HCT116 (cell line): ENCODE results near the gene TNN. TPM values are rescaled to one million over a fixed set of nuclear protein-coding genes. Genes with fewer than 3 reads are reported as not detected.

Experiments used
- ATAC-seq: fragments of 200-7000 bp; cut with Tn5 transposase; 2 replicates; pipeline ENCODE4 v1.9.1; 2020; ENCODE audit warnings: mild to moderate bottlenecking, moderate library complexity
- BruUV-seq: library from RNA; stranded (reverse); fragments of 400-500 nt; replicated peaks from 2 replicates; lab custom pipeline; 2021; lab: Mats Ljungman, UMichigan
- CTCF ChIA-PET: fragments of 300-600 bp; sonication (Branson Sonifier 250); formaldehyde crosslinking; loops from one replicate; lab custom pipeline; 2021; ENCODE audit warnings: antibody characterized with exemption; lab: Charles Lee
- POLR2A ChIA-PET: fragments of 300-600, 350-600 bp; sonication (Branson Sonifier 250); formaldehyde crosslinking; loops from one replicate; lab custom pipeline; 2021; ENCODE audit warnings: antibody characterized with exemption; lab: Charles Lee
- RAD21 ChIA-PET, 2 experiments: fragments of 300-600 bp; sonication (Branson Sonifier 250); formaldehyde crosslinking; loops; one replicate each; lab custom pipeline; 2023; ENCODE audit warnings: low total read pairs in 2 of 2; ENCODE audit not compliant: uncharacterized antibody in 2 of 2, unreplicated experiment in 2 of 2, low non-redundant PET in 1 of 2; lab: Charles Lee
- DNase-seq: peaks from one replicate; pipeline ENCODE4 v3.0.0-alpha.2; 2010; ENCODE audit warnings: low read depth, low spot score
- H2AFZ ChIP-seq: fragments of 200-600 bp; shearing (Covaris generic), sonication (generic); 2 replicates; pipeline ENCODE4 v1.6.1; 2017; ENCODE audit warnings: low read depth, mixed run types, mixed read lengths, antibody characterized with exemption, low read length; ENCODE audit not compliant: poor library complexity, severe bottlenecking
- H3K27ac ChIP-seq: 2 replicates; pipeline ENCODE4 v1.5.1; 2012; ENCODE audit warnings: low read depth, low read length
- H3K27me3 ChIP-seq: fragments of 200-600 bp; sonication (generic); 2 replicates; pipeline ENCODE4 v1.6.1; 2016; ENCODE audit warnings: mixed run types, low read length, mixed read lengths; ENCODE audit not compliant: insufficient read depth
- H3K36me3 ChIP-seq, 2 experiments: fragments of 200-500 bp in 1 of 2; fragments of 200-600 bp in 1 of 2; sonication (Bioruptor generic) in 1 of 2; sonication (generic) in 1 of 2; 2 replicates each; pipeline versions ENCODE4 v1.5.1 to v1.6.1; 2014 to 2016; ENCODE audit warnings: low read length in 2 of 2, inconsistent platforms in 1 of 2, mixed read lengths in 1 of 2, mixed run types in 1 of 2; ENCODE audit not compliant: insufficient read depth in 2 of 2, control insufficient read depth in 1 of 2
- H3K4me1 ChIP-seq, 2 experiments: fragments of 200-600 bp in 1 of 2; sonication (generic) in 1 of 2; 2 replicates each; pipeline versions ENCODE4 v1.5.1 to v1.6.1; 2012 to 2017; ENCODE audit warnings: low read length in 2 of 2, inconsistent platforms in 1 of 2, mild to moderate bottlenecking in 1 of 2, mixed read lengths in 1 of 2, mixed run types in 1 of 2, moderate library complexity in 1 of 2; ENCODE audit not compliant: insufficient read depth in 2 of 2, control insufficient read depth in 1 of 2
- H3K4me2 ChIP-seq: fragments of 200-600 bp; sonication (generic); 2 replicates; pipeline ENCODE4 v1.6.1; 2017; ENCODE audit warnings: mixed run types, low read length, mixed read lengths
- H3K4me3 ChIP-seq, 2 experiments: fragments of 200-600 bp in 1 of 2; sonication (generic) in 1 of 2; replicated peaks in 1 of 2; 2 replicates each; pipeline ENCODE4 v1.5.1; 2011 to 2016; ENCODE audit warnings: low read length in 2 of 2, control low read depth in 1 of 2, low read depth in 1 of 2, mild to moderate bottlenecking in 1 of 2, mixed read lengths in 1 of 2, mixed run types in 1 of 2
- H3K79me2 ChIP-seq: fragments of 200-600 bp; sonication (generic); 2 replicates; pipeline ENCODE4 v1.6.1; 2017; ENCODE audit warnings: mild to moderate bottlenecking, mixed run types, low read length, moderate library complexity, mixed read lengths; ENCODE audit not compliant: insufficient read depth
- H3K9ac ChIP-seq: fragments of 200-600 bp; sonication (generic); 2 replicates; pipeline ENCODE4 v1.6.1; 2016; ENCODE audit warnings: low read length, mixed read lengths
- H3K9me2 ChIP-seq: fragments of 200-600 bp; sonication (generic), shearing (Covaris generic); 2 replicates; pipeline ENCODE4 v1.6.1; 2017; ENCODE audit warnings: mixed run types, mild to moderate bottlenecking, moderate library complexity; ENCODE audit not compliant: insufficient read depth
- H3K9me3 ChIP-seq, 2 experiments: fragments of 200-500 bp in 1 of 2; fragments of 200-600 bp in 1 of 2; sonication (Bioruptor generic) in 1 of 2; sonication (generic) in 1 of 2; 2 replicates each; pipeline ENCODE4 v1.6.1; 2014 to 2017; ENCODE audit warnings: low read length in 2 of 2, mixed read lengths in 2 of 2, inconsistent platforms in 1 of 2, low read depth in 1 of 2, mild to moderate bottlenecking in 1 of 2, mixed run types in 1 of 2, moderate library complexity in 1 of 2; ENCODE audit not compliant: control insufficient read depth in 1 of 2, insufficient read depth in 1 of 2
- H4K20me1 ChIP-seq: fragments of 200-600 bp; sonication (generic), shearing (Covaris generic); 2 replicates; pipeline ENCODE4 v1.6.1; 2017; ENCODE audit warnings: mixed run types, mild to moderate bottlenecking, moderate library complexity; ENCODE audit not compliant: insufficient read depth
- EZH2 ChIP-seq: fragments of 200-600 bp; sonication (generic); IDR thresholded peaks from 2 replicates; pipeline ENCODE4 v1.6.1; 2017; ENCODE audit warnings: antibody characterized with exemption, mixed run types
- EZH2phosphoT487 ChIP-seq: fragments of 200-600 bp; IDR thresholded peaks from 2 replicates; pipeline ENCODE4 v1.6.1; 2018; ENCODE audit warnings: antibody characterized with exemption, borderline replicate concordance
- FOSL1 ChIP-seq: IDR thresholded peaks from 2 replicates; pipeline ENCODE4 v1.6.1; 2012; ENCODE audit warnings: low read depth
- JUND ChIP-seq: IDR thresholded peaks from 2 replicates; pipeline ENCODE4 v1.6.1; 2012
- POLR2AphosphoS5 ChIP-seq: IDR thresholded peaks from 2 replicates; pipeline ENCODE4 v1.6.1; 2011; ENCODE audit warnings: mild to moderate bottlenecking, low read depth, low read length, moderate library complexity
- RAD21 ChIP-seq: IDR thresholded peaks from 2 replicates; pipeline ENCODE4 v1.6.1; 2012; ENCODE audit warnings: low read depth, mild to moderate bottlenecking
- SIN3A ChIP-seq: IDR thresholded peaks from 2 replicates; pipeline ENCODE4 v1.6.1; 2012; ENCODE audit warnings: low read depth
- SP1 ChIP-seq: IDR thresholded peaks from 2 replicates; pipeline ENCODE4 v1.6.1; 2012; ENCODE audit warnings: low read depth
- TCF7L2 ChIP-seq: IDR thresholded peaks from 2 replicates; pipeline ENCODE4 v1.7.0; 2011; ENCODE audit warnings: borderline replicate concordance, inconsistent platforms; ENCODE audit not compliant: insufficient read depth, insufficient read length; ENCODE audit errors: extremely low read depth
- ZBTB33 ChIP-seq: IDR thresholded peaks from 2 replicates; pipeline ENCODE4 v1.6.1; 2011; ENCODE audit warnings: mild to moderate bottlenecking, low read length, moderate library complexity; ENCODE audit not compliant: insufficient replicate concordance; ENCODE audit errors: extremely low read depth
- ZNF274 ChIP-seq: fragments of 200-500 bp; sonication (Bioruptor generic); IDR thresholded peaks from 2 replicates; pipeline ENCODE4 v1.6.1; 2014; ENCODE audit warnings: mild to moderate bottlenecking, low read depth, low read length, inconsistent platforms
- intact Hi-C: fragments of 100-400 bp; cut with micrococcal nuclease; formaldehyde crosslinking; loops from 2 replicates; pipeline ENCODE4 v1.10.0; 2022
- total RNA-seq: library from RNA; stranded (reverse); gene quantifications from one replicate; pipeline ENCODE4 v1.2.1, GENCODE V29; 2021; ENCODE audit not compliant: unreplicated experiment

TNN gene
- total RNA-seq, 1 experiment from 2014 or later = not detected

- no peak for TF ChIP-seq POLR2AphosphoS5
- no peak for TF ChIP-seq EZH2phosphoT487
- no peak for TF ChIP-seq RAD21
- no peak for TF ChIP-seq SIN3A
- no peak for TF ChIP-seq EZH2
- no peak for TF ChIP-seq ZNF274
- no peak for TF ChIP-seq FOSL1
- TF ChIP-seq JUND = no peak
- no peak for TF ChIP-seq ZBTB33
These were observed 97.1 kb downstream of the TNN start (continued) for GRCh38 chr1:175164751-175165150.

GRCh38 chr1:175166746-175167145 lies 99.1 kb downstream of the TNN start:
- no peaks in the 10 kb centered on the region for H3K9me3 ChIP-seq
- CTCF ChIA-PET = no interaction called here
- TF ChIP-seq TCF7L2 = no peak
- TF ChIP-seq SP1 = no peak
- no peak for TF ChIP-seq FOSL1
- peaks cover 5% of the 10 kb centered on the region; the same call in 1 of the 2 replicates for H3K79me2 ChIP-seq
- H2AFZ ChIP-seq = no peak overlapping the region
- H3K4me1 ChIP-seq = peaks cover 36 to 47% of the 10 kb centered on the region in 2 experiments
- H3K4me2 ChIP-seq = no peak overlapping the region
- H3K9ac ChIP-seq = no peak overlapping the region
- DNase-seq = no peak
- H3K9me2 ChIP-seq = no peaks in the 10 kb centered on the region
- no peak overlapping the region for H3K27ac ChIP-seq
- H3K4me3 ChIP-seq = no peak overlapping the region
- BruUV-seq = no TSS peak
- no peaks in the 10 kb centered on the region for H3K27me3 ChIP-seq
- intact Hi-C loops = no loop called here
- H3K36me3 ChIP-seq = peaks cover 5 to 20% of the 10 kb centered on the region in 2 experiments; a peak in 2 of 4 replicates
- RAD21 ChIA-PET = no interaction called here
- H4K20me1 ChIP-seq = no peaks in the 10 kb centered on the region
- ATAC-seq = no peak
- POLR2A ChIA-PET = no interaction called here
